ENCODE measurements around the gene MID1.
"Not testable (repeated sequence)": the region's sequence is repeated elsewhere in the genome, so short reads cannot be mapped to it uniquely, and the experiment has no call there.

MID1 gene

GRCh38 chrX:10598540-10598939 lies 21.8 kb downstream of the MID1 start:
- Histone ChIP-seq H3K27me3 (ENCODE audit: control insufficient read depth, insufficient read depth, low read length) (no peaks in the 10 kb centered on the region), H3K27ac (ENCODE audit: low read length) (no peak overlapping the region), H3K4me3 (ENCODE audit: low read length) (no peak overlapping the region), H3K36me3 (ENCODE audit: control insufficient read depth, insufficient read depth, low read length) (no peaks in the 10 kb centered on the region), H3K4me1 (ENCODE audit: control insufficient read depth, insufficient read depth, low read length) (no peaks in the 10 kb centered on the region), H3K9me3 (ENCODE audit: control insufficient read depth, insufficient read depth, low read length) (no peaks in the 10 kb centered on the region)
- no peak for DNase-seq (ENCODE audit: low read depth, low spot score)
- WGBS (ENCODE audit: insufficient coverage, insufficient read length), result no CpG with 5 or more reads among the region's 5 CpGs

- Histone ChIP-seq H3K36me3 (ENCODE audit: control insufficient read depth, insufficient read depth, low read length) (no peaks in the 10 kb centered on the region), H3K4me3 (ENCODE audit: low read length) (no peak overlapping the region), H3K4me1 (ENCODE audit: control insufficient read depth, insufficient read depth, low read length) (no peaks in the 10 kb centered on the region), H3K27me3 (ENCODE audit: control insufficient read depth, insufficient read depth, low read length) (no peaks in the 10 kb centered on the region), H3K27ac (ENCODE audit: low read length) (no peak overlapping the region), H3K9me3 (ENCODE audit: control insufficient read depth, insufficient read depth, low read length) (no peaks in the 10 kb centered on the region)
- no CpG with 5 or more reads among the region's 1 CpG for WGBS (ENCODE audit: insufficient coverage, insufficient read length)
- no peak for DNase-seq (ENCODE audit: low read depth, low spot score)
Measured at GRCh38 chrX:10597871-10598270, 22.5 kb downstream of the MID1 start.

GRCh38 chrX:10591363-10592335 lies 28.7 kb downstream of the MID1 start:
- H3K36me3 ChIP-seq (ENCODE audit: control insufficient read depth, insufficient read depth, low read length), result no peaks in the 10 kb centered on the region
- H3K4me3 ChIP-seq (ENCODE audit: low read length), result no peak overlapping the region
- WGBS (ENCODE audit: insufficient coverage, insufficient read length), result no CpG with 5 or more reads among the region's 11 CpGs
- DNase-seq (ENCODE audit: low read depth, low spot score), result no peak
- no peaks in the 10 kb centered on the region for H3K27me3 ChIP-seq (ENCODE audit: control insufficient read depth, insufficient read depth, low read length)
- H3K4me1 ChIP-seq (ENCODE audit: control insufficient read depth, insufficient read depth, low read length), result no peaks in the 10 kb centered on the region; the same call in 1 of the 2 replicates
- no peak overlapping the region for H3K27ac ChIP-seq (ENCODE audit: low read length)
- H3K9me3 ChIP-seq (ENCODE audit: control insufficient read depth, insufficient read depth, low read length), result no peaks in the 10 kb centered on the region

- H3K27me3 ChIP-seq (ENCODE audit: control insufficient read depth, insufficient read depth, low read length); DNase-seq (ENCODE audit: low read depth, low spot score); H3K36me3 ChIP-seq (ENCODE audit: control insufficient read depth, insufficient read depth, low read length); H3K4me3 ChIP-seq (ENCODE audit: low read length); H3K27ac ChIP-seq (ENCODE audit: low read length); H3K9me3 ChIP-seq (ENCODE audit: control insufficient read depth, insufficient read depth, low read length); H3K4me1 ChIP-seq (ENCODE audit: control insufficient read depth, insufficient read depth, low read length): not testable (repeated sequence)
- no CpG with 5 or more reads among the region's 10 CpGs for WGBS (ENCODE audit: insufficient coverage, insufficient read length)
Measured at GRCh38 chrX:10589787-10590186, 30.6 kb downstream of the MID1 start.

GRCh38 chrX:10589098-10589497 lies 31.3 kb downstream of the MID1 start:
- DNase-seq (ENCODE audit: low read depth, low spot score), result no peak
- H3K27ac ChIP-seq (ENCODE audit: low read length), result no peak overlapping the region
- H3K4me3 ChIP-seq (ENCODE audit: low read length), result no peak overlapping the region
- no peaks in the 10 kb centered on the region for H3K27me3 ChIP-seq (ENCODE audit: control insufficient read depth, insufficient read depth, low read length)
- H3K4me1 ChIP-seq (ENCODE audit: control insufficient read depth, insufficient read depth, low read length), result no peaks in the 10 kb centered on the region; the same call in 1 of the 2 replicates
- WGBS (ENCODE audit: insufficient coverage, insufficient read length), result no CpG with 5 or more reads among the region's 6 CpGs
- H3K9me3 ChIP-seq (ENCODE audit: control insufficient read depth, insufficient read depth, low read length), result no peaks in the 10 kb centered on the region
- no peaks in the 10 kb centered on the region for H3K36me3 ChIP-seq (ENCODE audit: control insufficient read depth, insufficient read depth, low read length)

GRCh38 chrX:10584882-10585281 lies 35.5 kb downstream of the MID1 start:
- not testable (repeated sequence) for H3K4me1 ChIP-seq (ENCODE audit: control insufficient read depth, insufficient read depth, low read length); H3K9me3 ChIP-seq (ENCODE audit: control insufficient read depth, insufficient read depth, low read length); H3K27me3 ChIP-seq (ENCODE audit: control insufficient read depth, insufficient read depth, low read length); H3K36me3 ChIP-seq (ENCODE audit: control insufficient read depth, insufficient read depth, low read length); H3K4me3 ChIP-seq (ENCODE audit: low read length); DNase-seq (ENCODE audit: low read depth, low spot score); H3K27ac ChIP-seq (ENCODE audit: low read length)
- WGBS (ENCODE audit: insufficient coverage, insufficient read length), result no CpG with 5 or more reads among the region's 7 CpGs

GRCh38 chrX:10582945-10583344 lies 37.4 kb downstream of the MID1 start:
- Histone ChIP-seq H3K4me3 (ENCODE audit: low read length) (no peak overlapping the region), H3K4me1 (ENCODE audit: control insufficient read depth, insufficient read depth, low read length) (no peaks in the 10 kb centered on the region), H3K36me3 (ENCODE audit: control insufficient read depth, insufficient read depth, low read length) (no peaks in the 10 kb centered on the region), H3K27me3 (ENCODE audit: control insufficient read depth, insufficient read depth, low read length) (no peaks in the 10 kb centered on the region), H3K27ac (ENCODE audit: low read length) (no peak overlapping the region), H3K9me3 (ENCODE audit: control insufficient read depth, insufficient read depth, low read length) (no peaks in the 10 kb centered on the region)
- DNase-seq (ENCODE audit: low read depth, low spot score), result no peak

- Histone ChIP-seq H3K9me3 (ENCODE audit: control insufficient read depth, insufficient read depth, low read length) (no peaks in the 10 kb centered on the region), H3K27ac (ENCODE audit: low read length) (no peak overlapping the region), H3K4me3 (ENCODE audit: low read length) (no peak overlapping the region), H3K27me3 (ENCODE audit: control insufficient read depth, insufficient read depth, low read length) (no peaks in the 10 kb centered on the region), H3K4me1 (ENCODE audit: control insufficient read depth, insufficient read depth, low read length) (no peaks in the 10 kb centered on the region), H3K36me3 (ENCODE audit: control insufficient read depth, insufficient read depth, low read length) (no peaks in the 10 kb centered on the region)
- WGBS (ENCODE audit: insufficient coverage, insufficient read length), result no CpG with 5 or more reads among the region's 3 CpGs
- DNase-seq (ENCODE audit: low read depth, low spot score), result no peak
Measured at GRCh38 chrX:10582215-10582733, 38.1 kb downstream of the MID1 start.

- Histone ChIP-seq H3K9me3 (ENCODE audit: control insufficient read depth, insufficient read depth, low read length) (no peaks in the 10 kb centered on the region), H3K4me1 (ENCODE audit: control insufficient read depth, insufficient read depth, low read length) (no peaks in the 10 kb centered on the region; the same call in 1 of the 2 replicates), H3K4me3 (ENCODE audit: low read length) (no peak overlapping the region), H3K27me3 (ENCODE audit: control insufficient read depth, insufficient read depth, low read length) (no peaks in the 10 kb centered on the region), H3K36me3 (ENCODE audit: control insufficient read depth, insufficient read depth, low read length) (no peaks in the 10 kb centered on the region), H3K27ac (ENCODE audit: low read length) (no peak overlapping the region)
- WGBS (ENCODE audit: insufficient coverage, insufficient read length), result no CpG with 5 or more reads among the region's 12 CpGs
- DNase-seq (ENCODE audit: low read depth, low spot score), result no peak
Measured at GRCh38 chrX:10579112-10580011, 41.0 kb downstream of the MID1 start.

- Histone ChIP-seq H3K9me3 (ENCODE audit: control insufficient read depth, insufficient read depth, low read length) (no peaks in the 10 kb centered on the region), H3K4me1 (ENCODE audit: control insufficient read depth, insufficient read depth, low read length) (no peaks in the 10 kb centered on the region; the same call in 1 of the 2 replicates), H3K27me3 (ENCODE audit: control insufficient read depth, insufficient read depth, low read length) (no peaks in the 10 kb centered on the region), H3K4me3 (ENCODE audit: low read length) (no peak overlapping the region), H3K36me3 (ENCODE audit: control insufficient read depth, insufficient read depth, low read length) (no peaks in the 10 kb centered on the region), H3K27ac (ENCODE audit: low read length) (no peak overlapping the region)
- DNase-seq (ENCODE audit: low read depth, low spot score), result no peak
- no CpG with 5 or more reads among the region's 2 CpGs for WGBS (ENCODE audit: insufficient coverage, insufficient read length)
Measured at GRCh38 chrX:10578527-10578926, 41.9 kb downstream of the MID1 start.

Measured in iPS DF 6.9 (cell line).